SU-DHL-6 (cell line): ENCODE results near the gene CADM4.

Experiments
- CTCF ChIP-seq: fragments of 200-600 bp; sonication (generic); IDR thresholded peaks from one replicate; pipeline ENCODE4 v1.5.1; 2017; ENCODE audit warnings: antibody characterized with exemption, mild to moderate bottlenecking, low read length, moderate library complexity; ENCODE audit not compliant: insufficient read depth, poor library complexity, severe bottlenecking
- EZH2phosphoT487 ChIP-seq: fragments of 200-600 bp; sonication (generic), shearing (Covaris generic); conservative IDR thresholded peaks from 2 replicates; pipeline ENCODE4 v1.6.1; 2018; ENCODE audit warnings: mild to moderate bottlenecking, antibody characterized with exemption, low read length, moderate library complexity, mixed read lengths

GRCh38 chr19:43681821-43682220, 42.2 kb upstream of the CADM4 start:
- TF ChIP-seq CTCF: no peak
- no peak for TF ChIP-seq EZH2phosphoT487
